ENCODE data around the gene STK17B. TPM values are rescaled to one million over a fixed set of nuclear protein-coding genes. Genes with fewer than 3 reads are reported as not detected.

The STK17B gene
- total RNA-seq, 2 experiments from 2014 or later, result 237 to 250 TPM

GRCh38 chr2:196170606-196171247, 651 bp downstream of the STK17B start:
- ATAC-seq (no peak), DNase-seq (peak; percentile 50)
- H3K27me3 Mint-ChIP-seq, result no peaks in the 10 kb centered on the region
- intact Hi-C loops (cut with micrococcal nuclease), result loop anchor here (5.0 to 10.0 kb wide), 2 partner anchors 92 to 516 kb away; partner anchors contain the start of gene SLC39A10
- peak overlapping the region; percentile 99 for H3K4me3 Mint-ChIP-seq
- no peak for TF ChIP-seq CTCF (IDR thresholded peaks at IDR 0.05)
- POLR2A ChIA-PET, result interaction anchor here (0.6 to 5.7 kb wide), 32 partner anchors 11 to 610 kb away, joined by 3 to 145 read pairs (median 6); no protein-coding TSS in a partner anchor
- peaks cover 64% of the 10 kb centered on the region for H3K36me3 Mint-ChIP-seq (ENCODE audit: low read depth)
- H3K9me3 Mint-ChIP-seq, result no peaks in the 10 kb centered on the region
- CTCF ChIA-PET, result interaction anchor here (1.0 to 1.9 kb wide), 9 partner anchors 13 to 283 kb away, joined by 3 to 6 read pairs (median 4); no protein-coding TSS in a partner anchor
- peak overlapping the region; percentile 91 for H3K27ac Mint-ChIP-seq
- H3K4me1 Mint-ChIP-seq (ENCODE audit: low read depth), result peaks cover 32% of the 10 kb centered on the region

- POLR2A ChIA-PET, result interaction anchor here (0.6 to 5.7 kb wide), 33 partner anchors 10 to 610 kb away, joined by 3 to 145 read pairs (median 5); no protein-coding TSS in a partner anchor
- CTCF ChIA-PET, result interaction anchor here (1.0 to 1.9 kb wide), 5 partner anchors 58 to 284 kb away, joined by 3 to 6 read pairs (median 4); no protein-coding TSS in a partner anchor
- Mint-ChIP-seq H3K9me3 (no peaks in the 10 kb centered on the region), H3K4me3 (peak overlapping the region; percentile 99), H3K27ac (peak overlapping the region; percentile 91), H3K4me1 (ENCODE audit: low read depth) (peaks cover 35% of the 10 kb centered on the region), H3K27me3 (no peaks in the 10 kb centered on the region), H3K36me3 (ENCODE audit: low read depth) (peaks cover 68% of the 10 kb centered on the region)
- peak; percentile 78 for DNase-seq
- intact Hi-C loops (cut with micrococcal nuclease), result loop anchor here (5.0 to 10.0 kb wide), 2 partner anchors 92 to 515 kb away; partner anchors contain the start of gene SLC39A10
- peak; percentile 12 for ATAC-seq
- no peak for TF ChIP-seq CTCF (IDR thresholded peaks at IDR 0.05)
These were observed 1.2 kb downstream of the STK17B start for GRCh38 chr2:196170213-196170605.

GRCh38 chr2:196169516-196169915, 1.9 kb downstream of the STK17B start:
- POLR2A ChIA-PET, result interaction anchor here (0.6 to 5.7 kb wide), 24 partner anchors 9 to 120 kb away, joined by 3 to 145 read pairs (median 7); no protein-coding TSS in a partner anchor
- peak overlapping the region; percentile 99 for H3K4me3 Mint-ChIP-seq
- peaks cover 36% of the 10 kb centered on the region for H3K4me1 Mint-ChIP-seq (ENCODE audit: low read depth)
- ATAC-seq (no peak), DNase-seq (no peak)
- no peaks in the 10 kb centered on the region for H3K27me3 Mint-ChIP-seq
- intact Hi-C loops (cut with micrococcal nuclease), result no loop called here
- H3K9me3 Mint-ChIP-seq, result no peaks in the 10 kb centered on the region
- H3K36me3 Mint-ChIP-seq (ENCODE audit: low read depth), result peaks cover 72% of the 10 kb centered on the region
- CTCF ChIA-PET, result interaction anchor here (0.7 to 1.9 kb wide), 8 partner anchors 10 to 284 kb away, joined by 3 to 6 read pairs (median 4); no protein-coding TSS in a partner anchor
- peak overlapping the region; percentile 91 for H3K27ac Mint-ChIP-seq
- no peak for TF ChIP-seq CTCF (IDR thresholded peaks at IDR 0.05)

- no peak for TF ChIP-seq CTCF (IDR thresholded peaks at IDR 0.05)
- DNase-seq (no peak), ATAC-seq (no peak)
- Mint-ChIP-seq H3K36me3 (ENCODE audit: low read depth) (peaks cover 71% of the 10 kb centered on the region), H3K9me3 (no peaks in the 10 kb centered on the region), H3K27ac (peak overlapping the region; percentile 91), H3K27me3 (no peaks in the 10 kb centered on the region), H3K4me3 (peak overlapping the region; percentile 99), H3K4me1 (ENCODE audit: low read depth) (peaks cover 24% of the 10 kb centered on the region)
- intact Hi-C loops (cut with micrococcal nuclease), result no loop called here
- ChIA-PET CTCF (interaction anchor here (0.7 to 5.2 kb wide), 5 partner anchors 12 to 108 kb away, joined by 3 to 32 read pairs (median 4); no protein-coding TSS in a partner anchor), POLR2A (interaction anchor here (0.8 to 9.8 kb wide), 13 partner anchors 7 to 511 kb away, joined by 3 to 97 read pairs (median 14); partner anchors contain the start of gene SLC39A10)
These were observed 3.2 kb downstream of the STK17B start for GRCh38 chr2:196168181-196168580.

Measured in activated CD8-positive, alpha-beta T cell treated with anti-CD3 and anti-CD28 coated beads for 36 hours (primary cell).